Erythroblast (primary cell): ENCODE measurements around the gene TMPRSS13.
"Not testable (repeated sequence)": the region's sequence is repeated elsewhere in the genome, so short reads cannot be mapped to it uniquely, and the experiment has no call there.

Experiments
- DNase-seq, 2 experiments: peaks; one replicate each; lab custom pipeline; 2025; lab: John Stamatoyannopoulos, UW
- GATA1 ChIP-seq: IDR thresholded peaks from 2 replicates; pipeline ENCODE4 v1.6.1; 2011; ENCODE audit warnings: low read depth, mild to moderate bottlenecking, control low read depth, low read length, moderate library complexity
- POLR2A ChIP-seq: IDR thresholded peaks from 2 replicates; pipeline ENCODE4 v1.6.1; 2011; ENCODE audit warnings: mild to moderate bottlenecking, low read length

TMPRSS13 gene

GRCh38 chr11:117930668-117931330, 1.6 kb upstream of the TMPRSS13 start:
- TF ChIP-seq POLR2A (no peak), GATA1 (no peak)
- no peak for DNase-seq

GRCh38 chr11:117929916-117930570, 841 bp upstream of the TMPRSS13 start:
- no peak for DNase-seq
- no peak for TF ChIP-seq POLR2A

GRCh38 chr11:117928446-117929141, 608 bp downstream of the TMPRSS13 start:
- TF ChIP-seq GATA1 (no peak), POLR2A (no peak)
- DNase-seq: no peak

- no peak for DNase-seq
- TF ChIP-seq POLR2A (no peak), GATA1 (no peak)
These were observed 1.3 kb downstream of the TMPRSS13 start for GRCh38 chr11:117927926-117928325.

GRCh38 chr11:117926166-117926565, 3.0 kb downstream of the TMPRSS13 start:
- not testable (repeated sequence) for DNase-seq

GRCh38 chr11:117925198-117925925, 3.8 kb downstream of the TMPRSS13 start:
- TF ChIP-seq GATA1: no peak
- TF ChIP-seq POLR2A: no peak
- no peak for DNase-seq

- DNase-seq: no peak
- no peak for TF ChIP-seq POLR2A
- TF ChIP-seq GATA1: no peak
These were observed 4.5 kb downstream of the TMPRSS13 start for GRCh38 chr11:117924631-117925170.

GRCh38 chr11:117923773-117924172, 5.4 kb downstream of the TMPRSS13 start:
- DNase-seq: no peak
- TF ChIP-seq POLR2A: no peak
- TF ChIP-seq GATA1: no peak

GRCh38 chr11:117923275-117923674, 5.9 kb downstream of the TMPRSS13 start:
- TF ChIP-seq GATA1 (no peak), POLR2A (no peak)
- DNase-seq: no peak

GRCh38 chr11:117921893-117922292, 7.3 kb downstream of the TMPRSS13 start:
- no peak for DNase-seq
- TF ChIP-seq GATA1 (no peak), POLR2A (no peak)

GRCh38 chr11:117921456-117921855, 7.7 kb downstream of the TMPRSS13 start:
- TF ChIP-seq POLR2A: no peak
- TF ChIP-seq GATA1: no peak
- DNase-seq: no peak

GRCh38 chr11:117919781-117920221, 9.4 kb downstream of the TMPRSS13 start:
- no peak for DNase-seq
- TF ChIP-seq GATA1 (no peak), POLR2A (no peak)

GRCh38 chr11:117919341-117919740, 9.9 kb downstream of the TMPRSS13 start:
- DNase-seq: no peak
- no peak for TF ChIP-seq GATA1
- no peak for TF ChIP-seq POLR2A
